CD4-positive, alpha-beta T cell (primary cell): ENCODE data around the gene MAP2K7. TPM values are rescaled to one million over a fixed set of nuclear protein-coding genes. Genes with fewer than 3 reads are reported as not detected.

Experiments
- ATAC-seq: fragments of 200-7000 bp; cut with Tn5 transposase; one replicate; pipeline ENCODE4 v1.10.0; 2022; ENCODE audit warnings: mild to moderate bottlenecking; ENCODE audit not compliant: poor library complexity
- CTCF ChIA-PET: fragments of 350-600 bp; sonication (Branson Sonifier 250); formaldehyde crosslinking; loops from one replicate; lab custom pipeline; 2021; ENCODE audit warnings: antibody characterized with exemption, inconsistent platforms; lab: Charles Lee
- POLR2A ChIA-PET: fragments of 350-600 bp; sonication (Branson Sonifier 250); formaldehyde crosslinking; loops from one replicate; lab custom pipeline; 2021; ENCODE audit warnings: antibody characterized with exemption, inconsistent platforms; lab: Charles Lee
- DNase-seq, 14 experiments: peaks; one replicate each; pipeline ENCODE4 v3.0.0-alpha.2; 2013 to 2020; ENCODE audit warnings: mixed read lengths in 2 of 14
- H3K27ac ChIP-seq, 2 donors: one replicate each; pipeline versions ENCODE4 v1.5.1 to v1.7.0; 2013; ENCODE audit warnings: low read length in 2 of 2, low read depth in 1 of 2, mild to moderate bottlenecking in 1 of 2
- H3K27me3 ChIP-seq, 2 experiments: 1 replicate in 1 of 2; 2 replicates in 1 of 2; pipeline versions ENCODE4 v1.6.1 to v1.7.0; 2013; ENCODE audit warnings: low read length in 2 of 2, control low read depth in 1 of 2, mild to moderate bottlenecking in 1 of 2, moderate library complexity in 1 of 2; ENCODE audit not compliant: insufficient read depth in 2 of 2, control insufficient read depth in 1 of 2
- H3K36me3 ChIP-seq: one replicate; pipeline ENCODE4 v1.6.1; 2013; ENCODE audit warnings: low read length, control low read depth; ENCODE audit not compliant: insufficient read depth
- H3K4me1 ChIP-seq: one replicate; pipeline ENCODE4 v1.6.1; 2013; ENCODE audit warnings: low read length, control low read depth; ENCODE audit not compliant: insufficient read depth
- H3K4me3 ChIP-seq: one replicate; pipeline ENCODE4 v1.5.1; 2013; ENCODE audit warnings: mild to moderate bottlenecking, low read length, moderate library complexity
- H3K9me3 ChIP-seq, 2 experiments: 1 replicate in 1 of 2; 2 replicates in 1 of 2; pipeline versions ENCODE4 v1.6.1 to v1.7.0; 2013; ENCODE audit warnings: low read length in 2 of 2, mild to moderate bottlenecking in 2 of 2, control low read depth in 1 of 2, moderate library complexity in 1 of 2; ENCODE audit not compliant: control insufficient read depth in 1 of 2, insufficient read depth in 1 of 2
- H3K27ac Mint-ChIP-seq: one replicate; pipeline ENCODE4 v1.8.0; 2020; ENCODE audit warnings: mixed read lengths
- H3K27me3 Mint-ChIP-seq: one replicate; pipeline ENCODE4 v1.8.0; 2021; ENCODE audit warnings: mixed read lengths
- H3K36me3 Mint-ChIP-seq: one replicate; pipeline ENCODE4 v1.8.0; 2021; ENCODE audit warnings: low read depth, mixed read lengths
- H3K4me1 Mint-ChIP-seq: one replicate; pipeline ENCODE4 v1.8.0; 2021; ENCODE audit warnings: low read depth, mixed read lengths
- H3K4me3 Mint-ChIP-seq: one replicate; pipeline ENCODE4 v1.8.0; 2020; ENCODE audit warnings: mild to moderate bottlenecking, mixed read lengths
- H3K9me3 Mint-ChIP-seq: one replicate; pipeline ENCODE4 v1.8.0; 2020; ENCODE audit warnings: mixed read lengths
- intact Hi-C, 2 experiments: fragments of 100-400 bp; cut with DNase I in 1 of 2; cut with micrococcal nuclease in 1 of 2; formaldehyde crosslinking; loops; one replicate each; pipeline versions ENCODE4 v1.15.1 to v1.9.0; 2023 to 2025; cut with DNase I, micrococcal nuclease
- total RNA-seq, 174 experiments: library from RNA in 2 of 174; stranded (reverse) in 2 of 174; gene quantifications; one replicate each; pipeline ENCODE4 v1.2.3 and lab custom pipeline; 2021 to 2026
- TF ChIP-seq, protein P1 (sequence below): fragments of 200-600 bp; IDR thresholded peaks from one replicate; pipeline ENCODE4 v1.8.0; 2022; ENCODE audit warnings: antibody characterized with exemption, mild to moderate bottlenecking

The MAP2K7 gene
- total RNA-seq, 2 experiments from 2014 or later: 81.7 to 82.3 TPM

DNA sequence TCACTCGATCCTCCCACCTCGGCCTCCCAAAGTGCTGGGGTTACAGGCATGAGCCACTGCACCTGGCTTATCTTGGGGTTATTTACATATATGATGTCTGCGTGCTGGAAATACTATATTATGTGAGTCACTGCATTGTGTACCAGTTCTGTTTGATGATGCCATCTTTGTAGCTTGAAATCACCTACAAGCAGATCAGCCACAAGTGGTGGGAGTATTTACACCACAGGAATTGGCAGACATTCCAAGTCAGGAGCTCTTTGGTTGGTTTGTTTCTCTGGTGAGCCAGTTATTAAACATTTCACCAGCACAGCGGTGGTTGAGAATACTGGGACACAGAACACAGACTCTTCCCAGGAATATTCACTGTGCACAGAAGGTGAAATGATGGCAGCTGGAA, 44.3 kb downstream of the MAP2K7 start:
- no peak overlapping the region for H3K27ac ChIP-seq
- POLR2A ChIA-PET: no interaction called here
- H3K36me3 Mint-ChIP-seq: peaks cover 9% of the 10 kb centered on the region
- peaks cover 14% of the 10 kb centered on the region for H3K4me1 ChIP-seq
- no peaks in the 10 kb centered on the region for H3K27me3 ChIP-seq
- no peaks in the 10 kb centered on the region for H3K9me3 Mint-ChIP-seq
- intact Hi-C loops: loop anchor here (10.0 kb wide), 5 partner anchors 57 to 843 kb away; partner anchors contain the start of genes ELAVL1 (in 1 of the 2) and RAB11B (in 1 of the 2)
- ATAC-seq (no peak), DNase-seq (no peak)
- H3K4me3 Mint-ChIP-seq: no peak overlapping the region
- H3K9me3 ChIP-seq: no peaks in the 10 kb centered on the region
- no peak overlapping the region for H3K27ac Mint-ChIP-seq
- TF ChIP-seq, protein P1, sequence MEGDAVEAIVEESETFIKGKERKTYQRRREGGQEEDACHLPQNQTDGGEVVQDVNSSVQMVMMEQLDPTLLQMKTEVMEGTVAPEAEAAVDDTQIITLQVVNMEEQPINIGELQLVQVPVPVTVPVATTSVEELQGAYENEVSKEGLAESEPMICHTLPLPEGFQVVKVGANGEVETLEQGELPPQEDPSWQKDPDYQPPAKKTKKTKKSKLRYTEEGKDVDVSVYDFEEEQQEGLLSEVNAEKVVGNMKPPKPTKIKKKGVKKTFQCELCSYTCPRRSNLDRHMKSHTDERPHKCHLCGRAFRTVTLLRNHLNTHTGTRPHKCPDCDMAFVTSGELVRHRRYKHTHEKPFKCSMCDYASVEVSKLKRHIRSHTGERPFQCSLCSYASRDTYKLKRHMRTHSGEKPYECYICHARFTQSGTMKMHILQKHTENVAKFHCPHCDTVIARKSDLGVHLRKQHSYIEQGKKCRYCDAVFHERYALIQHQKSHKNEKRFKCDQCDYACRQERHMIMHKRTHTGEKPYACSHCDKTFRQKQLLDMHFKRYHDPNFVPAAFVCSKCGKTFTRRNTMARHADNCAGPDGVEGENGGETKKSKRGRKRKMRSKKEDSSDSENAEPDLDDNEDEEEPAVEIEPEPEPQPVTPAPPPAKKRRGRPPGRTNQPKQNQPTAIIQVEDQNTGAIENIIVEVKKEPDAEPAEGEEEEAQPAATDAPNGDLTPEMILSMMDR: no peak
- CTCF ChIA-PET: no interaction called here
- no peaks in the 10 kb centered on the region for H3K27me3 Mint-ChIP-seq
- peaks cover 15% of the 10 kb centered on the region for H3K4me1 Mint-ChIP-seq
- no peaks in the 10 kb centered on the region for H3K36me3 ChIP-seq
- no peak overlapping the region for H3K4me3 ChIP-seq

DNA sequence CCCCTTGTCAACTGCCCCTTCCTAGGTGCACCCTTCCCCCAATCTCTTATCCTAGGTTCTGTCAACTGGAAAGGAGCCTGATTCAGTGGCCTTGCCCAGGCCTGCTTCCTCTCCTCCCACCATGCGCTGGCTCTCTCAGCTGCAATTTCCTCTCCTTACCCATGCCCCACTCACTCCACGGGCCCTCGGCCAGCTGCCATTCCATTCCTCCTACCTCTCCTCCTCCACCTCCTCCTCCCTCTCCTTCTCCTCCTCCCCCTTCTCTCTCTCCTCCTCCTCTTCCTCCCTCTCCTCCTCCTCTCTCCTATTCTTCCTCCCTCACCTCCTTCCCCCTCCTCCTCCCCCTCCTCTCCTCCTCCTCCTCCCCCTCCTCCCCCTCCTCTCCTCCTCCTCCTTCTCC, 49.4 kb downstream of the MAP2K7 start:
- Histone ChIP-seq H3K4me3 (no peak overlapping the region), H3K4me1 (no peaks in the 10 kb centered on the region), H3K27ac (no peak overlapping the region), H3K36me3 (no peaks in the 10 kb centered on the region), H3K27me3 (no peaks in the 10 kb centered on the region), H3K9me3 (no peaks in the 10 kb centered on the region)
- ATAC-seq (no peak), DNase-seq (no peak)
- H3K4me1 Mint-ChIP-seq: no peaks in the 10 kb centered on the region
- intact Hi-C loops: no loop called here
- no peak overlapping the region for H3K4me3 Mint-ChIP-seq
- no peaks in the 10 kb centered on the region for H3K27me3 Mint-ChIP-seq
- no peaks in the 10 kb centered on the region for H3K36me3 Mint-ChIP-seq
- no peak overlapping the region for H3K27ac Mint-ChIP-seq
- POLR2A ChIA-PET: interaction anchor here (1.7 kb wide), 1 partner anchor 9 kb away, joined by 8 read pairs; the partner anchor contains the start of gene TIMM44
- TF ChIP-seq, protein P1: no peak
- H3K9me3 Mint-ChIP-seq: no peaks in the 10 kb centered on the region
- CTCF ChIA-PET: interaction anchor here (1.2 kb wide), 1 partner anchor 9 kb away, joined by 4 read pairs; the partner anchor contains the start of gene TIMM44

DNA sequence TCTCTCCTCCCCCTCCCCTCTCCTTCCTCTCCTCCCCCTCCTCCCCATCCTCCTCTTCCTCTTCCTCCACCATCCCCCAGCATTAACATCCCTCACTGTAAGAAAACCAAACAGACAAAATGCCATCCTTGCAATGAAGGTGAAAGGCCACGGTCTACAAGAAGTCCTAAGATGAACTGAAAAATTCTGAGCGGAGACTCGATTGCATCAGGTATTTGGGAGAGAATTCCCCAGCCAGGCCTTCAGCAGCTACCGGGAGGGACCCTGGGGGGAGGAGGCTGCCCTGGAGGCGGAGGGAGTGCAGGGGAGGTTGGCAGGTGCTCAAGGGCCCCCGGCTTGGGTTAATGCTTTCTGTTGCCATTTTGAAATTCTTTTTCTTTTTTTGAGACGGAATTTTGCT, 49.9 kb downstream of the MAP2K7 start:
- Histone ChIP-seq H3K27ac (no peak overlapping the region), H3K4me3 (no peak overlapping the region), H3K36me3 (no peaks in the 10 kb centered on the region), H3K9me3 (no peaks in the 10 kb centered on the region), H3K27me3 (no peaks in the 10 kb centered on the region), H3K4me1 (no peaks in the 10 kb centered on the region)
- Mint-ChIP-seq H3K27me3 (no peaks in the 10 kb centered on the region), H3K36me3 (no peaks in the 10 kb centered on the region), H3K4me3 (no peak overlapping the region), H3K9me3 (no peaks in the 10 kb centered on the region), H3K4me1 (no peaks in the 10 kb centered on the region), H3K27ac (no peak overlapping the region)
- TF ChIP-seq, protein P1: no peak
- intact Hi-C loops: no loop called here
- DNase-seq: no peak
- no peak for ATAC-seq
- ChIA-PET POLR2A (no interaction called here), CTCF (no interaction called here)
